ENCODE results near the gene FBXO8. TPM values are rescaled to one million over a fixed set of nuclear protein-coding genes. Genes with fewer than 3 reads are reported as not detected.

FBXO8 gene
- total RNA-seq, 1 donor from 2014 or later: 18.9 TPM

DNA sequence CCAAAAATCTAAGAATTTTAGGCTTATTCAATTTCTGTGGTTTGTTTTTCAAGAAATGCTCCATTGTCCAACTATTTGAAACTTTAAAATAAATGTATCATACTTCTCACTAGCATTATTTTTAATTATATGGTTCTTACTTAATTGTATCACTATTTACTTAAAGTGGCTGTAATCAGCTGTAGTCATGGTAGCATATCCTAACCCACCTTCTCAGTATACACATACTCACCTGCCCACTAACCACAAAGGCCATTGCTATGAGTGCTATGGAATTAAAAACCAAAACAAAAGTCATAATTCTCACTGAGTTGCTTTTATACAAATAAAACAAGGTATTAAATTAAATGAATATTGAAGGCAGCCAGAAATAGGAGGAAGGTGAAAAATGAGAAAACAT is 5.0 kb downstream of the FBXO8 start:
- Mint-ChIP-seq H3K36me3 (ENCODE audit: low read depth) (peaks cover 6% of the 10 kb centered on the region), H3K27ac (ENCODE audit: unreplicated experiment) (no peak overlapping the region), H3K9me3 (ENCODE audit: low read depth) (peaks cover 10% of the 10 kb centered on the region), H3K27me3 (ENCODE audit: low read depth) (no peaks in the 10 kb centered on the region), H3K4me1 (ENCODE audit: low read depth) (peaks cover 24% of the 10 kb centered on the region), H3K4me3 (ENCODE audit: unreplicated experiment) (no peak overlapping the region)
- DNase-seq (ENCODE audit: low spot score): no peak
- TF ChIP-seq, protein P1, sequence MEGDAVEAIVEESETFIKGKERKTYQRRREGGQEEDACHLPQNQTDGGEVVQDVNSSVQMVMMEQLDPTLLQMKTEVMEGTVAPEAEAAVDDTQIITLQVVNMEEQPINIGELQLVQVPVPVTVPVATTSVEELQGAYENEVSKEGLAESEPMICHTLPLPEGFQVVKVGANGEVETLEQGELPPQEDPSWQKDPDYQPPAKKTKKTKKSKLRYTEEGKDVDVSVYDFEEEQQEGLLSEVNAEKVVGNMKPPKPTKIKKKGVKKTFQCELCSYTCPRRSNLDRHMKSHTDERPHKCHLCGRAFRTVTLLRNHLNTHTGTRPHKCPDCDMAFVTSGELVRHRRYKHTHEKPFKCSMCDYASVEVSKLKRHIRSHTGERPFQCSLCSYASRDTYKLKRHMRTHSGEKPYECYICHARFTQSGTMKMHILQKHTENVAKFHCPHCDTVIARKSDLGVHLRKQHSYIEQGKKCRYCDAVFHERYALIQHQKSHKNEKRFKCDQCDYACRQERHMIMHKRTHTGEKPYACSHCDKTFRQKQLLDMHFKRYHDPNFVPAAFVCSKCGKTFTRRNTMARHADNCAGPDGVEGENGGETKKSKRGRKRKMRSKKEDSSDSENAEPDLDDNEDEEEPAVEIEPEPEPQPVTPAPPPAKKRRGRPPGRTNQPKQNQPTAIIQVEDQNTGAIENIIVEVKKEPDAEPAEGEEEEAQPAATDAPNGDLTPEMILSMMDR (IDR thresholded peaks at IDR 0.05): no peak

- Mint-ChIP-seq H3K4me3 (ENCODE audit: unreplicated experiment) (no peak overlapping the region), H3K27me3 (ENCODE audit: low read depth) (no peaks in the 10 kb centered on the region), H3K4me1 (ENCODE audit: low read depth) (peaks cover 17% of the 10 kb centered on the region), H3K27ac (ENCODE audit: unreplicated experiment) (no peak overlapping the region), H3K9me3 (ENCODE audit: low read depth) (peaks cover 10% of the 10 kb centered on the region), H3K36me3 (ENCODE audit: low read depth) (peaks cover 6% of the 10 kb centered on the region)
- DNase-seq (ENCODE audit: low spot score): no peak
- TF ChIP-seq, protein P1 (IDR thresholded peaks at IDR 0.05): no peak
Observed at GRCh38 chr4:174277433-174277832, 6.0 kb downstream of the FBXO8 start.

- H3K4me3 Mint-ChIP-seq (ENCODE audit: unreplicated experiment): no peak overlapping the region
Observed at GRCh38 chr4:174275101-174275500, 8.4 kb downstream of the FBXO8 start.

GRCh38 chr4:174274436-174274835 is 9.0 kb downstream of the FBXO8 start:
- H3K27ac Mint-ChIP-seq (ENCODE audit: unreplicated experiment): no peak overlapping the region
- H3K9me3 Mint-ChIP-seq (ENCODE audit: low read depth): peaks cover 6% of the 10 kb centered on the region
- TF ChIP-seq, protein P1 (IDR thresholded peaks at IDR 0.05): no peak
- H3K4me1 Mint-ChIP-seq (ENCODE audit: low read depth): no peaks in the 10 kb centered on the region
- H3K36me3 Mint-ChIP-seq (ENCODE audit: low read depth): peaks cover 4% of the 10 kb centered on the region
- H3K27me3 Mint-ChIP-seq (ENCODE audit: low read depth): no peaks in the 10 kb centered on the region
- DNase-seq (ENCODE audit: low spot score): no peak
- H3K4me3 Mint-ChIP-seq (ENCODE audit: unreplicated experiment): no peak overlapping the region

More at GRCh38 chr4:174275101-174275500, 8.4 kb downstream of the FBXO8 start:
- TF ChIP-seq, protein P1 (IDR thresholded peaks at IDR 0.05): no peak
- DNase-seq (ENCODE audit: low spot score): no peak
- Mint-ChIP-seq H3K9me3 (ENCODE audit: low read depth) (peaks cover 10% of the 10 kb centered on the region), H3K4me1 (ENCODE audit: low read depth) (no peaks in the 10 kb centered on the region), H3K27me3 (ENCODE audit: low read depth) (no peaks in the 10 kb centered on the region), H3K36me3 (ENCODE audit: low read depth) (peaks cover 6% of the 10 kb centered on the region), H3K27ac (ENCODE audit: unreplicated experiment) (no peak overlapping the region)

DNA sequence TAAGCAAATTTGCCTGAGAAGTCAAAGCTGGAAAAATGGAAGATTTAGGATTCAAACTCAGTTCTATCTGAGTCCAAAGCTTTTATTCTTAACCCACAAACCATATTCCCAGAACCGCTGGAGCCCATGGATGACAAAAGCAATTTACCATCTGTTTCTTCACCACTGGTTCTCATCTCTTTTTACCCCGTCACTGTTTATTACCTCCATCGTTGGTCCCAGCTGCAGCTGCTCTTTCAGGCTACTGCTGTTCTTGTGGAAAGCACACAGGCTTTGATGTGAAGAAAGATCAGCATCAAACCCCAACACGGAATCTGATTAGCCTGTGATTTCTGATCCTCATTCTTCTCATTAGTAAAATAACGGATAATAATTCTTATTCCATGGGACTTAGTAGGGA is 9.5 kb downstream of the FBXO8 start:
- DNase-seq (ENCODE audit: low spot score): no peak
- Mint-ChIP-seq H3K4me1 (ENCODE audit: low read depth) (no peaks in the 10 kb centered on the region), H3K4me3 (ENCODE audit: unreplicated experiment) (no peak overlapping the region), H3K36me3 (ENCODE audit: low read depth) (no peaks in the 10 kb centered on the region), H3K27me3 (ENCODE audit: low read depth) (no peaks in the 10 kb centered on the region), H3K9me3 (ENCODE audit: low read depth) (peaks cover under 1% of the 10 kb centered on the region), H3K27ac (ENCODE audit: unreplicated experiment) (no peak overlapping the region)
- TF ChIP-seq, protein P1 (IDR thresholded peaks at IDR 0.05): no peak
